H9 (cell line): ENCODE measurements around the gene CLK2. TPM values are rescaled to one million over a fixed set of nuclear protein-coding genes. Genes with fewer than 3 reads are reported as not detected.

Experiments used
- DNase-seq: peaks from one replicate; pipeline ENCODE4 v3.0.0-alpha.2; 2017
- H2AFZ ChIP-seq: one replicate; pipeline ENCODE4 v1.6.1; 2013; ENCODE audit warnings: mild to moderate bottlenecking, low read length, control low read depth, moderate library complexity
- H2AK5ac ChIP-seq: 2 replicates; pipeline ENCODE4 v1.6.1; 2013; ENCODE audit warnings: low read length, control low read depth, mixed read lengths; ENCODE audit not compliant: insufficient read length
- H2BK120ac ChIP-seq: one replicate; pipeline ENCODE4 v1.6.1; 2013; ENCODE audit warnings: low read depth, mild to moderate bottlenecking, low read length, control low read depth, inconsistent platforms; ENCODE audit not compliant: poor library complexity, severe bottlenecking
- H2BK12ac ChIP-seq: 2 replicates; pipeline ENCODE4 v1.6.1; 2013; ENCODE audit warnings: low read length, control low read depth, mixed read lengths, low read depth; ENCODE audit not compliant: insufficient read length
- H2BK15ac ChIP-seq: 2 replicates; pipeline ENCODE4 v1.6.1; 2013; ENCODE audit warnings: low read depth, low read length, control low read depth
- H2BK20ac ChIP-seq: one replicate; pipeline ENCODE4 v1.6.1; 2013; ENCODE audit warnings: low read depth, mild to moderate bottlenecking, low read length, control low read depth, inconsistent platforms; ENCODE audit not compliant: poor library complexity, severe bottlenecking
- H2BK5ac ChIP-seq: 2 replicates; pipeline ENCODE4 v1.6.1; 2013; ENCODE audit warnings: low read length, control low read depth, mixed read lengths; ENCODE audit not compliant: insufficient read length
- H3K14ac ChIP-seq: 2 replicates; pipeline ENCODE4 v1.6.1; 2013; ENCODE audit warnings: low read length, control low read depth; ENCODE audit not compliant: insufficient read depth
- H3K18ac ChIP-seq: 2 replicates; pipeline ENCODE4 v1.6.1; 2013; ENCODE audit warnings: low read depth, mild to moderate bottlenecking, mixed read lengths, low read length, control low read depth; ENCODE audit not compliant: insufficient read length
- H3K23ac ChIP-seq: 2 replicates; pipeline ENCODE4 v1.6.1; 2013; ENCODE audit warnings: low read length, control low read depth, mixed read lengths, low read depth; ENCODE audit not compliant: insufficient read length
- H3K23me2 ChIP-seq: 2 replicates; pipeline ENCODE4 v1.6.1; 2013; ENCODE audit warnings: low read depth, mild to moderate bottlenecking, mixed read lengths, low read length, control low read depth; ENCODE audit not compliant: insufficient read length, poor library complexity, severe bottlenecking
- H3K27ac ChIP-seq: 2 replicates; pipeline ENCODE4 v1.5.1; 2013; ENCODE audit warnings: low read length, control low read depth, mixed read lengths, low read depth; ENCODE audit not compliant: insufficient read length
- H3K27me3 ChIP-seq: 2 replicates; pipeline ENCODE4 v1.6.1; 2013; ENCODE audit warnings: low read length, control low read depth, inconsistent platforms; ENCODE audit not compliant: insufficient read depth
- H3K4ac ChIP-seq: 2 replicates; pipeline ENCODE4 v1.6.1; 2013; ENCODE audit warnings: low read depth, mild to moderate bottlenecking, control low read depth, inconsistent platforms, low read length, moderate library complexity
- H3K4me1 ChIP-seq: 2 replicates; pipeline ENCODE4 v1.6.1; 2013; ENCODE audit warnings: low read length, control low read depth, inconsistent platforms; ENCODE audit not compliant: insufficient read depth
- H3K4me2 ChIP-seq: 2 replicates; pipeline ENCODE4 v1.6.1; 2013; ENCODE audit warnings: low read length, control low read depth, mixed read lengths; ENCODE audit not compliant: insufficient read length, insufficient read depth
- H3K56ac ChIP-seq: 2 replicates; pipeline ENCODE4 v1.6.1; 2013; ENCODE audit warnings: low read depth, mild to moderate bottlenecking, mixed read lengths, low read length, control low read depth; ENCODE audit not compliant: insufficient read length
- H3K79me1 ChIP-seq: 2 replicates; pipeline ENCODE4 v1.6.1; 2013; ENCODE audit warnings: low read depth, mild to moderate bottlenecking, moderate library complexity, low read length, control low read depth, inconsistent platforms; ENCODE audit not compliant: insufficient read depth, poor library complexity, severe bottlenecking
- H3K79me2 ChIP-seq: 2 replicates; pipeline ENCODE4 v1.6.1; 2013; ENCODE audit warnings: low read length, control low read depth, inconsistent platforms; ENCODE audit not compliant: insufficient read depth
- H3K9ac ChIP-seq: 2 replicates; pipeline ENCODE4 v1.6.1; 2013; ENCODE audit warnings: low read length, control low read depth, mixed read lengths; ENCODE audit not compliant: insufficient read length; ENCODE audit errors: extremely low read depth
- H3K9me3 ChIP-seq: one replicate; pipeline ENCODE4 v1.6.1; 2013; ENCODE audit warnings: low read depth, low read length, inconsistent platforms; ENCODE audit not compliant: control insufficient read depth
- H3T11ph ChIP-seq: one replicate; pipeline ENCODE4 v1.6.1; 2013; ENCODE audit warnings: mild to moderate bottlenecking, low read length, control low read depth, inconsistent platforms
- H4K20me1 ChIP-seq: one replicate; pipeline ENCODE4 v1.6.1; 2013; ENCODE audit not compliant: control insufficient read depth, insufficient read length, insufficient read depth
- H4K5ac ChIP-seq: 2 replicates; pipeline ENCODE4 v1.6.1; 2013; ENCODE audit warnings: low read depth, mild to moderate bottlenecking, mixed read lengths, low read length, control low read depth; ENCODE audit not compliant: insufficient read length
- H4K8ac ChIP-seq: replicated peaks from 2 replicates; pipeline ENCODE4 v1.6.1; 2013; ENCODE audit warnings: low read length, control low read depth, mixed read lengths, low read depth; ENCODE audit not compliant: insufficient read length
- H4K91ac ChIP-seq: 2 replicates; pipeline ENCODE4 v1.6.1; 2013; ENCODE audit warnings: low read depth, mild to moderate bottlenecking, moderate library complexity, mixed read lengths, low read length, control low read depth; ENCODE audit not compliant: insufficient read length
- H3K27ac Mint-ChIP-seq, 3 experiments: 2 replicates in 2 of 3; 3 replicates in 1 of 3; pipeline ENCODE4 v1.8.0; 2020 to 2021; ENCODE audit warnings: mixed read lengths in 3 of 3, mild to moderate bottlenecking in 1 of 3, moderate library complexity in 1 of 3
- H3K27me3 Mint-ChIP-seq: 2 replicates; pipeline ENCODE4 v1.8.0; 2021; ENCODE audit warnings: low read depth, mild to moderate bottlenecking, moderate library complexity, mixed read lengths
- H3K36me3 Mint-ChIP-seq, 3 experiments: 2 replicates in 2 of 3; 3 replicates in 1 of 3; pipeline ENCODE4 v1.8.0; 2020 to 2021; ENCODE audit warnings: low read depth in 3 of 3, mixed read lengths in 3 of 3; ENCODE audit not compliant: insufficient read depth in 1 of 3
- H3K4me1 Mint-ChIP-seq, 2 experiments: 2 replicates each; pipeline ENCODE4 v1.8.0; 2020; ENCODE audit warnings: mixed read lengths in 2 of 2
- H3K4me3 Mint-ChIP-seq, 2 experiments: 2 replicates in 1 of 2; 3 replicates in 1 of 2; pipeline ENCODE4 v1.8.0; 2020 to 2021; ENCODE audit warnings: mild to moderate bottlenecking in 2 of 2, mixed read lengths in 2 of 2, moderate library complexity in 1 of 2
- H3K9me3 Mint-ChIP-seq, 2 experiments: 2 replicates in 1 of 2; 3 replicates in 1 of 2; pipeline ENCODE4 v1.8.0; 2020; ENCODE audit warnings: mild to moderate bottlenecking in 2 of 2, mixed read lengths in 2 of 2, moderate library complexity in 1 of 2
- WGBS: extraction: QIAGEN DNeasy Blood & Tissue Kit; methylation state at CpG from one replicate; pipeline ENCODE4 v1.1.7; 2013; ENCODE audit warnings: missing lambda C conversion rate, low lambda C conversion rate, mixed read lengths; ENCODE audit not compliant: insufficient read length; ENCODE audit errors: extremely low coverage; 5-methylcytosine and 5-hydroxymethylcytosine counted together
- total RNA-seq: library from RNA; stranded (reverse); gene quantifications from 2 replicates; pipeline ENCODE4 v1.2.1, GENCODE V29; 2021
- TF ChIP-seq, protein P1 (sequence below): fragments of 200-600 bp; sonication (generic); conservative IDR thresholded peaks from 3 replicates; pipeline ENCODE4 v1.8.0; 2021; ENCODE audit warnings: antibody characterized with exemption, mild to moderate bottlenecking

Gene CLK2
- total RNA-seq, 1 experiment from 2014 or later = 77.5 TPM

DNA sequence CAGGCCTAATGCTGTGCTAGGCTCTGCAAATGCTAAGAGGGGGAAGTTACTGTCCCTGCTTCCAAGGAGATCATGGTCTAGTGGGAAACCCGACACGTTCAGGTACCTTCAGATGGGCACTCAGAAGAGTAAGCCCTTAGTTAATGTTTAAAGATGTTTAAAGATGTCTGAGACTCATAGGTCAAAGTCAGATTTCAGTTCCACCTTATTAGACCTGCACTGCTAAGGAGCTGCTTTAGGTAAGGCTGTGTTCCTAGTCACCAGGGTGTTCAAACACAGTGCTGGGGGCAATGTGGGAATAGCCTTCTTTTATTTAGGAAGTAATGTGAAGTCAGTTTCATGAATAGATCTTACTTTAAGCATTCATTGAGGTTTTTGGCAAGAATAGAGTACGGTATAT, 43.6 kb upstream of the CLK2 start:
- H3K27me3 Mint-ChIP-seq = no peaks in the 10 kb centered on the region; the same call in 1 of the 2 replicates
- H3K79me1 ChIP-seq = no peaks in the 10 kb centered on the region
- H3K79me2 ChIP-seq = 0 out of 2 replicates have a peak, but pooled peaks cover 2% of the 10 kb centered on the region
- H2AK5ac ChIP-seq = no peak overlapping the region
- no peak overlapping the region for H3K14ac ChIP-seq
- TF ChIP-seq, protein P1, sequence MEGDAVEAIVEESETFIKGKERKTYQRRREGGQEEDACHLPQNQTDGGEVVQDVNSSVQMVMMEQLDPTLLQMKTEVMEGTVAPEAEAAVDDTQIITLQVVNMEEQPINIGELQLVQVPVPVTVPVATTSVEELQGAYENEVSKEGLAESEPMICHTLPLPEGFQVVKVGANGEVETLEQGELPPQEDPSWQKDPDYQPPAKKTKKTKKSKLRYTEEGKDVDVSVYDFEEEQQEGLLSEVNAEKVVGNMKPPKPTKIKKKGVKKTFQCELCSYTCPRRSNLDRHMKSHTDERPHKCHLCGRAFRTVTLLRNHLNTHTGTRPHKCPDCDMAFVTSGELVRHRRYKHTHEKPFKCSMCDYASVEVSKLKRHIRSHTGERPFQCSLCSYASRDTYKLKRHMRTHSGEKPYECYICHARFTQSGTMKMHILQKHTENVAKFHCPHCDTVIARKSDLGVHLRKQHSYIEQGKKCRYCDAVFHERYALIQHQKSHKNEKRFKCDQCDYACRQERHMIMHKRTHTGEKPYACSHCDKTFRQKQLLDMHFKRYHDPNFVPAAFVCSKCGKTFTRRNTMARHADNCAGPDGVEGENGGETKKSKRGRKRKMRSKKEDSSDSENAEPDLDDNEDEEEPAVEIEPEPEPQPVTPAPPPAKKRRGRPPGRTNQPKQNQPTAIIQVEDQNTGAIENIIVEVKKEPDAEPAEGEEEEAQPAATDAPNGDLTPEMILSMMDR = no peak
- H3K4me3 Mint-ChIP-seq = no peak overlapping the region
- H3K56ac ChIP-seq = no peak overlapping the region
- no peaks in the 10 kb centered on the region for H4K20me1 ChIP-seq
- H3K4me2 ChIP-seq = no peak overlapping the region
- no peak overlapping the region for H3K27ac ChIP-seq
- H3K27me3 ChIP-seq = no peaks in the 10 kb centered on the region
- no peaks in the 10 kb centered on the region for H3K4me1 ChIP-seq
- H3K4me1 Mint-ChIP-seq = peaks cover 24 to 30% of the 10 kb centered on the region in 2 experiments
- no peak overlapping the region for H2BK12ac ChIP-seq
- H3K23ac ChIP-seq = no peak overlapping the region
- H3K9me3 Mint-ChIP-seq = no peaks in the 10 kb centered on the region
- WGBS = no CpG with 5 or more reads among the region's 3 CpGs
- H3K18ac ChIP-seq = no peak overlapping the region
- H3K9ac ChIP-seq = no peak overlapping the region
- no peak overlapping the region for H3K4ac ChIP-seq
- no peak overlapping the region for H2AFZ ChIP-seq
- peaks cover 8% of the 10 kb centered on the region for H3K23me2 ChIP-seq
- peaks cover 34 to 49% (median 46%) of the 10 kb centered on the region in 3 experiments; a peak in 6 of 7 replicates for H3K36me3 Mint-ChIP-seq
- H2BK120ac ChIP-seq = no peak overlapping the region
- DNase-seq = no peak
- no peak overlapping the region for H2BK20ac ChIP-seq
- no peak overlapping the region for H3T11ph ChIP-seq
- H2BK5ac ChIP-seq = no peak overlapping the region
- H3K27ac Mint-ChIP-seq = no peak overlapping the region
- H2BK15ac ChIP-seq = no peak overlapping the region
- no peak overlapping the region for H4K8ac ChIP-seq
- no peak overlapping the region for H4K5ac ChIP-seq
- no peaks in the 10 kb centered on the region for H3K9me3 ChIP-seq
- no peak overlapping the region for H4K91ac ChIP-seq
